Hepatocyte (in vitro differentiated cells): Measurements from ENCODE around the gene HTR2A. TPM values are rescaled to one million over a fixed set of nuclear protein-coding genes. Genes with fewer than 3 reads are reported as not detected.
A peak's percentile ranks its signal among the peaks of the same experiment; 100 is the strongest.

Experiments
- DNase-seq: peaks from one replicate; pipeline ENCODE4 v3.0.0-alpha.2; 2016; ENCODE audit warnings: low spot score
- H2AFZ ChIP-seq: fragments of 200-600 bp; sonication (generic); 2 replicates; pipeline ENCODE4 v1.6.0; 2016; ENCODE audit warnings: antibody characterized with exemption, mild to moderate bottlenecking
- H3K27ac ChIP-seq: fragments of 200-600 bp; sonication (generic); 2 replicates; pipeline ENCODE4 v1.5.1; 2016; ENCODE audit warnings: mild to moderate bottlenecking
- H3K27me3 ChIP-seq: fragments of 200-600 bp; sonication (generic); 2 replicates; pipeline ENCODE4 v1.6.1; 2016
- H3K36me3 ChIP-seq: fragments of 200-600 bp; sonication (generic); replicated peaks from 2 replicates; pipeline ENCODE4 v1.5.1; 2016; ENCODE audit warnings: low read depth; ENCODE audit not compliant: insufficient read depth
- H3K4me1 ChIP-seq: fragments of 200-600 bp; sonication (generic); 2 replicates; pipeline ENCODE4 v1.5.1; 2016; ENCODE audit warnings: mild to moderate bottlenecking, moderate library complexity; ENCODE audit not compliant: insufficient read depth
- H3K4me2 ChIP-seq: fragments of 200-600 bp; sonication (generic); 2 replicates; pipeline ENCODE4 v1.6.0; 2016
- H3K4me3 ChIP-seq: fragments of 200-600 bp; sonication (generic); 2 replicates; pipeline ENCODE4 v1.5.1; 2016; ENCODE audit warnings: mild to moderate bottlenecking
- H3K79me2 ChIP-seq: fragments of 200-600 bp; sonication (generic); 2 replicates; pipeline ENCODE4 v1.6.0; 2017; ENCODE audit warnings: mild to moderate bottlenecking
- H3K9me2 ChIP-seq: fragments of 200-600 bp; sonication (generic); replicated peaks from 2 replicates; pipeline ENCODE4 v1.6.0; 2017; ENCODE audit warnings: mild to moderate bottlenecking; ENCODE audit not compliant: insufficient read depth
- H3K9me3 ChIP-seq: fragments of 200-600 bp; sonication (generic); 2 replicates; pipeline ENCODE4 v1.5.1; 2016; ENCODE audit warnings: low read depth, mild to moderate bottlenecking
- H4K20me1 ChIP-seq: fragments of 200-600 bp; sonication (generic); 2 replicates; pipeline ENCODE4 v1.6.0; 2016; ENCODE audit warnings: mild to moderate bottlenecking; ENCODE audit not compliant: insufficient read depth, poor library complexity, severe bottlenecking
- CTCF ChIP-seq: fragments of 200-600 bp; sonication (generic); IDR thresholded peaks from 2 replicates; pipeline ENCODE4 v1.5.1; 2016; ENCODE audit warnings: antibody characterized with exemption, mild to moderate bottlenecking; ENCODE audit not compliant: poor library complexity
- EZH2 ChIP-seq: fragments of 200-600 bp; sonication (generic); IDR thresholded peaks from 2 replicates; pipeline ENCODE4 v1.6.1; 2016; ENCODE audit warnings: antibody characterized with exemption, mild to moderate bottlenecking, borderline replicate concordance
- EZH2phosphoT487 ChIP-seq: fragments of 200-600 bp; sonication (generic); IDR thresholded peaks from one replicate; pipeline ENCODE4 v1.6.1; 2018; ENCODE audit warnings: antibody characterized with exemption, mild to moderate bottlenecking, low read depth, moderate library complexity; ENCODE audit not compliant: unreplicated experiment, severe bottlenecking
- WGBS: methylation state at CpG from one replicate; pipeline ENCODE4 v1.1.6; 2016; ENCODE audit warnings: low lambda C conversion rate; ENCODE audit errors: missing lambda C conversion rate; 5-methylcytosine and 5-hydroxymethylcytosine counted together
- polyA plus RNA-seq: library from polyadenylated mRNA; unstranded; fragments of >200 nt; fragmentation: Nextera tagmentation; extraction: Ambion mirVana; gene quantifications from 2 replicates; pipeline ENCODE4 v1.2.1, GENCODE V29; 2016
- total RNA-seq: library from RNA; depleted of rRNA; stranded (reverse); fragments of >200 nt; gene quantifications from 2 replicates; pipeline ENCODE4 v1.2.3, GENCODE V29; 2014

HTR2A gene
- total RNA-seq (0.20 and 0.23 TPM in 2 replicates), polyA plus RNA-seq (0.11 TPM in 1 of 2 replicates, not detected in the other)

- Histone ChIP-seq H3K27me3 (peaks cover 4% of the 10 kb centered on the region), H3K36me3 (no peaks in the 10 kb centered on the region), H3K4me2 (peak within 1 kb of the TSS; percentile 68), H3K79me2 (no peaks in the 10 kb centered on the region), H3K4me3 (no peak within 1 kb of the TSS), H3K9me3 (no peaks in the 10 kb centered on the region), H4K20me1 (no peaks in the 10 kb centered on the region), H2AFZ (peak within 1 kb of the TSS; percentile 17), H3K4me1 (peaks cover 4% of the 10 kb centered on the region), H3K27ac (no peak within 1 kb of the TSS), H3K9me2 (no peaks in the 10 kb centered on the region)
- 58% methylated on average over 13 of the region's 13 CpGs for WGBS
- DNase-seq: peak; percentile 14
- TF ChIP-seq EZH2 (no peak), EZH2phosphoT487 (no peak), CTCF (no peak)
Measured at GRCh38 chr13:46896341-46897137, at the start of gene HTR2A. HTR2A (minus strand) TSS chr13:46897053; CDS start chr13:46895906, 1,147 bp downstream.

- H3K4me3 ChIP-seq: no peak overlapping the region
- H4K20me1 ChIP-seq: no peaks in the 10 kb centered on the region
- no peak for DNase-seq
- H3K79me2 ChIP-seq: no peaks in the 10 kb centered on the region
- H3K4me2 ChIP-seq: no peak overlapping the region
- no peaks in the 10 kb centered on the region for H3K9me2 ChIP-seq
- no peak overlapping the region for H2AFZ ChIP-seq
- no peaks in the 10 kb centered on the region for H3K9me3 ChIP-seq
- H3K36me3 ChIP-seq: no peaks in the 10 kb centered on the region
- no peaks in the 10 kb centered on the region for H3K27me3 ChIP-seq
- no peak overlapping the region for H3K27ac ChIP-seq
- no peaks in the 10 kb centered on the region for H3K4me1 ChIP-seq
- TF ChIP-seq EZH2: no peak
- no peak for TF ChIP-seq CTCF
- no peak for TF ChIP-seq EZH2phosphoT487
- 90% methylated on average over 4 of the region's 4 CpGs for WGBS
Measured at GRCh38 chr13:46936525-46936924, 39.7 kb upstream of the HTR2A start.

GRCh38 chr13:46934749-46935148 lies 37.9 kb upstream of the HTR2A start:
- no peaks in the 10 kb centered on the region for H3K4me1 ChIP-seq
- no peak overlapping the region for H3K4me3 ChIP-seq
- H4K20me1 ChIP-seq: no peaks in the 10 kb centered on the region
- no peak overlapping the region for H2AFZ ChIP-seq
- H3K27ac ChIP-seq: no peak overlapping the region
- no peaks in the 10 kb centered on the region for H3K27me3 ChIP-seq
- no peaks in the 10 kb centered on the region for H3K9me2 ChIP-seq
- DNase-seq: no peak
- no peaks in the 10 kb centered on the region for H3K9me3 ChIP-seq
- no peak overlapping the region for H3K4me2 ChIP-seq
- H3K36me3 ChIP-seq: no peaks in the 10 kb centered on the region
- no peak for TF ChIP-seq EZH2
- no peak for TF ChIP-seq CTCF
- no peak for TF ChIP-seq EZH2phosphoT487
- no peaks in the 10 kb centered on the region for H3K79me2 ChIP-seq
- 100% methylated on average over 1 of the region's 1 CpG for WGBS
